HG02970 (cell line): ENCODE results near the gene MDM4.
"Not testable (repeated sequence)": the region's sequence is repeated elsewhere in the genome, so short reads cannot be mapped to it uniquely, and the experiment has no call there.

Source experiments
- ATAC-seq: cut with Tn5 transposase; IDR thresholded peaks from one replicate; pipeline ENCODE4 v1.9.1; 2021; ENCODE audit warnings: mild to moderate bottlenecking, moderate library complexity, moderate number of reproducible peaks; ENCODE audit not compliant: unreplicated experiment, low FRiP score

The MDM4 gene

DNA sequence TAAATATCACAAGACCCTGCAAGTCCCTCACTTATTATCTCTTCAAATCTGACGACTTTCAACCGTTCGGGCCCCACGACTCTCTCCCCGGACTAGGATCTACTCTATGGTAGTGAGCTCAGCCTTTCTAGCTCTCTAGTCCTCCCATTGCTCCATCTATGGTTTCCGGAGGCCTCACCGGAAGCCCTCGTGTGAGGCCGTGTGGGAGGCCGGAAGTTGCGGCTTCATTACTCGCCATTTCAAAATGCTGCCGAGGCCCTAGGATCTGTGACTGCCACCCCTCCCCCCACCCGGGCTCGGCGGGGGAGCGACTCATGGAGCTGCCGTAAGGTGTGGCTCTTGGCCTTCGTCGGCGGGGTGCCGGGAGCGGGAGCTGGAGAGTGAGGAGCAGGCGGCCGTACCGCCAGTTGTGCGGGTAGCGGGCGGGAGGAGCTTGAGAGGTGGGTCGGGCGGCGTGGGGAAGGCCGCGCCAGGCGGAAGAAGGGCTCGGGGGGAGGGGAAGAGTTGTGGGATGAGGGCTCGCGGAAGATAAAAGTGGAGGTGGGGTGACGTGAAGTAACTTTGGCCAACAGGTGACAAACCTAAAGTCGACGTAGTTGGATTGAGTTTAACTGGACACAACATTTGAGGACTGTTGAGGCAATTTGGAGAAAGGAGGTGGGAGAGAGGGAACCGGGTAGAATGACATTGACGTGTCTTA is at the start of gene MDM4:
MDM4 (plus strand) TSS at position 227 of the 700 bp plus-strand sequence. CDS start 9,113 bp downstream, outside the sequence.
- ATAC-seq, result peak; percentile 61

GRCh38 chr1:204466416-204467405 is 49.5 kb upstream of the MDM4 start:
- no peak for ATAC-seq

- ATAC-seq, result no peak
Measured at GRCh38 chr1:204468206-204468605, 48.0 kb upstream of the MDM4 start.

GRCh38 chr1:204468766-204469302 is 47.4 kb upstream of the MDM4 start:
- no peak for ATAC-seq

GRCh38 chr1:204469304-204469703 is 46.9 kb upstream of the MDM4 start:
- no peak for ATAC-seq

- ATAC-seq, result no peak
Measured at GRCh38 chr1:204471687-204472086, 44.5 kb upstream of the MDM4 start.

DNA sequence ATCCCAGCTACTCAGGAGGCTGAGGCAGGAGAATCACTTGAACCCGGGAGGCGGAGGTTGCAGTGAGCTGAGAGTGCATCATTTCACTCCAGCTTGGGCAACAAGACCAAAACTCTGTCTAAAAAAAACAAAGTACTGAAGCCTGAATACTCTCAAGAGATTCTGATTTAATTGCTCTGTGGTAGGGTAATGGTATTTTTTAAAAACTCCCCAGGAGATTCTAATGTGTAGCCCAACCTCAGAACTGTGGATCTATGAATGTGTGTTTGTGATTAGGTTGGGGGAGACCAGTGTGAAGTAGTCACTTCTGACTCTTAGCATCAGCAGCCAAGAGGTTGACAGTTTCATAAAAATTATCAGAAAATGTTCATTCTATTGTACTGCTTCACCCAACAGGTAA is 43.5 kb upstream of the MDM4 start:
- ATAC-seq, result no peak

DNA sequence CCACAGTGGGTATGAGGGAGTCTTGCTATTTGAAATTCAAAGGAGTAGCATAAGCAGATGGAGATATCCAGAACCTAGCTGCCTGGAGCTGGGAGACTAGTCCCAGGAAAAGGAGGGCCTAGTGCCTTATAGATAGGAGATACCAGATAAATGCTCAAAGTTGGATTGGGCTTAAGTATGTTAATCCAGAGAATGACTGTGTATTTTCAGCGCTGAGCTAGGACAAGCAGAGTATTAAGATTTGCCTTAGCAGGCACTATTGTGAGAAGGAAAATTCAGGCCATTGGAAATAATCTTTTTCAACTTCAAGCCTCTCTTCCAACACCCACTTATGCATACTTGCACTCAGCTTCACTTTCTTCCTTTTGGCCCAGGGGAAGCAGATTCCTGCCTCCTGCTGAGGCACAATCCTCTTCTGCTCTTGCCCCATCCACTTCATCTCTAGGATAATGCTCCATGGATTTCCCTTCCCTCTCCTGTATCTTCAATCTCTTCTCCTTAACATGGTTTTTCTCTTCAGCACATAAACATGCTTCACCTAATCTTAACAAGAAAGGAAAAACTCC is 42.7 kb upstream of the MDM4 start:
- no peak for ATAC-seq

GRCh38 chr1:204475656-204476432 is 40.4 kb upstream of the MDM4 start:
- ATAC-seq, result no peak

- no peak for ATAC-seq
Measured at GRCh38 chr1:204476563-204476962, 39.6 kb upstream of the MDM4 start.

DNA sequence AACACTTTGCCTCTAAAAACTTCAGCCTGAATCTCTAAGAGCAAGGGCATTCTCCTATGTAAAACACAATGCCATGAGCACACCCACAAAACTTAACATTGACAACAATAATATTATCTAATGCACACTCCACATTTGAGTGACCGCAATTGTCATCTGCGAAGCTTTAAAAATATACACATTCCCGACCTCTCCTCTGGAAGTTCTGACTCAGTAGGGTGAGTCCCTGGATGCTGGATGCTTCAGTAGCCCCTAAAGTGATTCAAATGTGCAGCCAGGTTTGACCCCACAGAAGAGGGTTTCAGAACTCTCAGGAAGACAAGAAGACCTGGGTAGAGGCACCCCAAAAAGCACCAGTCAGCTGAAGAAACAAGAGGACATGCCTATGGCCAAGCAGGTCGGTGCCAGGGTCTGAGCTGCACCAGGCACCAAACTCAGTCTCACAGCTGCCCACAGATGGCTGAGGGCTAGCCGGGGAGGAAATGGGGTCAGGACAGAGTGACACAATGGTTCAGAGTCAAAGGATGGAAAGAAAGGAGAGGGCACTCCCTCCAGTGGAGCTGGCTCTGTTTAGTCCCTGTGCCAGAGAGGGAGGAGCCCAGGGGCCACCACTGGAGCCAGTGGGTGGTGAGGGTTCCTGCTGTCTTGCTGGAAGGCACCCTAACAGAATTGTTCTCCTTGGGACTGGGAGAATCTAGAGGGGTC is 39.0 kb upstream of the MDM4 start:
- no peak for ATAC-seq

GRCh38 chr1:204478172-204478899 is 37.9 kb upstream of the MDM4 start:
- ATAC-seq, result no peak

DNA sequence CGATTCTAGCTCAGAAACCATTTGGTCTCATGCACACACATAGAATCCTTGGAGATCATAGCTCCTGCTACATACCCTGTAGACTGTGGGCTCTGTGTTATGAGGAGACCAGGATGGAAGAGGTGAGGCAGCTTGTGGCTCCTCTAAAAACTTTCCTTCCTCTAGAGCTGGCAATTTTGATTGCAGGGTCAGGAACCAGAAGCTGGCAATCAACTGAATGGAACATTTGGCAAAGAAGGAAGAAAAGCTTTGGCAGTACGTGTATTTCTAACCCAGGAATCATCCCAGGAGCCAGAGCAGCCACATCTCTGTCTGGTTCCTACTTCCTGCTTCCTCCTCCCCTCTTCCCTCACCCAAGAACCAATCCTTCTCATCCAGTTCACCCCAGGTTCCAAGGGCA is 37.3 kb upstream of the MDM4 start:
- ATAC-seq, result no peak

DNA sequence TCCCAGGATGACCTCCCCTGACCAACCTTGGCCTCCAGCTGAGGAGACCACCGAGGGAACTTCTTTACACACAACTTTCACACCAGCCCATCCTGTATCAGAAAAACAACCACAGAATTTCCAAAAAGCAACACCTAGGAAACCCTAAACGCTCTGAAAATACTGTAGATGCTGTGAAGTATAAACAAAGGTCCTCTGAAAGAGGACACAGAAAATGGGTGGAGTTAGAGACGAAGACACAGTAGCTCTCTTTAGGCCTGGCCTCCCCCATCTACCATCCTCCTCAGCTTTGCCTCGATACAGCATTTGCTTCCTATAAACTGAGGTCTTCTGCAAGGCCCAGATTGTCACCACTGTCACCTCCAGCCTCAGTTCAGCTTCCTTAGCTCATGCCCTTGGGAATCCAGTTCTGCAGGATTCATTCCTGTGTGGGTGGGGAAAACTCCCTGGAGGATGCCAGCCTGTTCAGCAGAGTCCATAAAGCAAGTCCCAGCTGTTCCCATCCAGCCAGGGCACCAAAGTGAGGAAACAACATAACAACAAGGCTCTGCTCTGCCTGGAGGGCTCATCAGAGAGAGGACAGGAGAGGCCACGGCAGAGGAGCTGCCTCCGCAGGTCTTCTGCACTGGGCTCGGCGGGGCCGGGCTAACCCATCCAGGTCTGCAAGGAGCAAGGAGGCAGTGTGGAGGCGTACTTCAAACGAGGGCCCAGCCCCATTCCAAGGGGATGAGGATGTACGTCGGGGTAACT is 36.6 kb upstream of the MDM4 start:
- ATAC-seq, result no peak

- ATAC-seq, result no peak
Measured at GRCh38 chr1:204480515-204480914, 35.7 kb upstream of the MDM4 start.

- ATAC-seq, result no peak
Measured at GRCh38 chr1:204483791-204484190, 32.4 kb upstream of the MDM4 start.

- not testable (repeated sequence) for ATAC-seq
Measured at GRCh38 chr1:204486513-204487255, 29.5 kb upstream of the MDM4 start.

DNA sequence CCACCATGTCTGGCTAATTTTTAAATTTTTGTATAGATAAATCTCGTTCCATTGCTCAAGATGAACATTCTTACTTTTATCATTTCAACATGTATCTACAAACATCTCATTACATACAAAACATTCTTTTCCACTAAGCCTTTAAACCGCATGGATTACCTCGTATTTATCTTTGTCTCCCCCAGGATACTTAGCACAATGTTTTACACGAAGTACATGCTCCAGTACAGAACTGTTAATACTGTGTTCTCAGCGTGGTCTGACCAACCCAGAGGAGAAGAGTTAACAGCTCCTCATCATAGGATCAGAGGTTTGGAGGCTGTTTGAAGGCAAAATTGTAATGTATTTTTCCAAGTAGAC is 29.0 kb upstream of the MDM4 start:
- no peak for ATAC-seq
